ENCODE measurements around the gene MAD2L1BP.
A peak's percentile ranks its signal among the peaks of the same experiment; 100 is the strongest.
"Not testable (repeated sequence)": the region's sequence is repeated elsewhere in the genome, so short reads cannot be mapped to it uniquely, and the experiment has no call there.

The MAD2L1BP gene, protein sequence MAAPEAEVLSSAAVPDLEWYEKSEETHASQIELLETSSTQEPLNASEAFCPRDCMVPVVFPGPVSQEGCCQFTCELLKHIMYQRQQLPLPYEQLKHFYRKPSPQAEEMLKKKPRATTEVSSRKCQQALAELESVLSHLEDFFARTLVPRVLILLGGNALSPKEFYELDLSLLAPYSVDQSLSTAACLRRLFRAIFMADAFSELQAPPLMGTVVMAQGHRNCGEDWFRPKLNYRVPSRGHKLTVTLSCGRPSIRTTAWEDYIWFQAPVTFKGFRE

DNA sequence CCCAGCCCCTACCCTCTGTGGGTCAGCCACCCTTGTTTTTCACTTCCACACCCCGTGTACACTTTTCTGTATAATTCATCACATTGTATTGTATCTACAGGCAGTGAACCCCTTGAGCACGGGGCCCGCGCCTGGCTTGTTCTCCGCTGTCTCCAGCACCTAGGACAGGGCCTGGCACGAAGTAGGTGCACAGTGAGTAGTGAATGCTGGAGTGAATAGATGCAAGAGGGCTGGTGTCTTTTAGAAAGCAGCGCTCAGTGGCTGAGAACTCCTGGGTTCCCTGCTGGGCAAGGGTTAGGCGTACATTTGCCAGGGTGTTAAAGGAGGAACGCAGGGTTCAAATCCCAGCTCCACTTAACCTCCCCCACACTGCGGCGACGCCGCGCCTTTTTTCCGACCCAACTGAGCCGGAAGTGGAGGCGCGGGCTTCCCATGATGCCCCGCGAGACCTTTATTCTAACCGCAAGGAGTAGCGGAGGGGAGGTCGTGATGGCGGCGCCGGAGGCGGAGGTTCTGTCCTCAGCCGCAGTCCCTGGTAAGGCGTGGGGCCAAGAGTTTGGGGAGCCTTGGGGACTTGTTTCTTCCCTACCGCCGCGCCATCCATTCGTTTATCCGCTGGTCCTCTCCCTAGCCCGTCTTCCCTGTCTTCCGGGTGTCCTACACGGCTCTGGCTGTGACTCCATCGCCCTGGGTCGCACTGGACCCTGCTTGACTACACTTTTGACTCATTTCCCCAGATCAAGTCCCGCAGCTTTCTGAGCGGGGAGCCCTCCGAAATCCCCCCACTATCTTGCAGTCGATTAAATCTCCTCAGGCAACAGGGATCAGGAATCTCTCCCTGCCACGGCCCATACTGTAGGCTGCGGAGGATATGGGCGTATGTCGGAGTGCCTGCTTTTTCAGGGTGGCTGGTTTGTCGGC is at the start of gene MAD2L1BP:
TSS of gene MAD2L1BP (plus strand) at position 454 of the 921 bp plus-strand sequence. CDS start at position 490, 36 bp downstream.
- peak; percentile 70 to 79 (median 76) for DNase-seq (ENCODE audit: low read depth in 3 of 3)

DNA sequence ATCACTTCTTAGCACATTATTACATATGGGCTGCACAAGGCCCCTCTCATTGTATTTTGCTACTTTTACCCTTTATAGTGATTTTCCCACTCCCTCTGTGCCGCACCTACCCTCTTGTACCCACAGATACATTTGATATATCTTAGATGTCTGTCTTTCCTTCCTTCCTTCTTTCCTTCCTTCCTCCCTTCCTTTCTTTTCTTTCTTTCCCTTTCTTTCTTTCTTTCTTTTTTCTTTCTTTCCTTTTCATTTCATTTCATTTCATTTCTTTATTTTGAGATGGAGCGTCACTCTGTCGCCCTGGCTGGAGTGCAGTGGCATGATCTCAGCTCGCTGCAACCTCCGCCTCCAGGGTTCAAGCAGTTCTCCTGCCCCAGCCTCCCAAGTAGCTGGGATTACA is 47.4 kb upstream of the MAD2L1BP start:
- DNase-seq (ENCODE audit: low read depth in 3 of 3) = no peak

- not testable (repeated sequence) for DNase-seq (ENCODE audit: low read depth in 3 of 3)
These were observed 46.1 kb upstream of the MAD2L1BP start for GRCh38 chr6:43589564-43589963.

- no peak for DNase-seq (ENCODE audit: low read depth in 3 of 3)
These were observed 41.7 kb upstream of the MAD2L1BP start for GRCh38 chr6:43593938-43594337.

DNA sequence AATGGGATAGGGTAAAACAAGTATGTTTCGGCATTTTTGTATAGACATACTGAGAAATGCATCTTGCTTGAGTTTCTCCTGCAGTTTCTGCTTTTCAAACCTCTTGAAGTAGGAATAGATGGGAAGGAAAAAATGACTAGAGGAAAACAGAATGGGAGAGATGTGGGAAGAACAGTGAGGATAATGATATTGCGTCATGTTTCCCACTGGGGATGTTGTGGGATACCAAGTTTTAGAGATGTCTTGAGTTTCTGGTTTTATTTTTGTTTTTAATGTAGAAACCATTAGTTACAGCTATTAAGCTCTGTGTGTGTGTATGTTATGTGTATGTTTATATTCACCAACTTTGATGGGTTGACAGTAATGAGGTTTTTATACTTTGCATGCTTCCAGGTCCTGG is 35.0 kb upstream of the MAD2L1BP start:
- no peak for DNase-seq (ENCODE audit: low read depth in 3 of 3)

- DNase-seq (ENCODE audit: low read depth in 3 of 3) = no peak
These were observed 31.5 kb upstream of the MAD2L1BP start for GRCh38 chr6:43604174-43604573.

GRCh38 chr6:43606019-43606418 is 29.6 kb upstream of the MAD2L1BP start:
- DNase-seq (ENCODE audit: low read depth in 3 of 3) = no peak

DNA sequence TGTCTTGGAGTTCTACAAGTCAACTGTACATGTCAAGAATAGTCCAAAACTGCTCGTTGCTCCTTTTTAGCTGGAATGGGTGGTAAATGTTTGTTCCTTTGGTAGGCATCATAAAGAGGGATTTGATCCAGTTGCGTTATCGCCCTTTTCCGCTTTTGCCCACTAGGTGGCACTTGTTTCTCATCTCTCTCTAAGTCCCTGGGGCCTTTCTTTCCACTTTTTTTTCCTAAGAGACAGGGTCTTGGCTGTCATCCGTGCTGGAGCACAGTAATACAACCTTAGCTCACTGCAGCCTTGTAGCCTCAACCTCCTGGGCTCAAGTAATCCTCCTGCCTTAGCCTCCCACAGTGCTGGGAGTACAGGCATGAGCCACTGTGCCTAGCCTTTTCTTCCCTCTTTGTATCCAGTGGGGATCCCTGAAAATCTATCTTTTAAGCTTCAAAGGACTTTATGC is 27.3 kb upstream of the MAD2L1BP start:
- DNase-seq (ENCODE audit: low read depth in 3 of 3) = peak; percentile 17 to 37 (median 28)

- DNase-seq (ENCODE audit: low read depth in 3 of 3) = no peak
These were observed 26.8 kb upstream of the MAD2L1BP start for GRCh38 chr6:43608807-43609206.

DNA sequence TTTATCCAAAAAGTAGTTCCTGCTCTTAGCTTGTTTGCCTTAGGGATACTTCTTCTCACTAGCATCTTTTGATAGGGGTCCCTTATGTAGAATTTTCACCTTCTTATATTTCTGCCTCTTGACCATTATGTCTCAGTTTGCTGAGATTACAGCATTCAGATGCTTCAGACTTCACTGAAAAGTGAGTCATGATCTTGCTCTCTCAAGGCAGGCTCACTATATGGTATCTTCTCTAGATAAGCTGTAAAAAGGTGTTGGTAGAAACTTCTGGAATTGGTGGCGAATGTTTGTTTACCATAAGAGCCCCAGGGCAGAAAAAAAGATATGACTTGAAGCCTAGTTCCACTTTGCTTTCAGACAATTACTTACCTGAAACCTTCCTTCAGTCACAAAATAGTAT is 26.2 kb upstream of the MAD2L1BP start:
- no peak for DNase-seq (ENCODE audit: low read depth in 3 of 3)

DNA sequence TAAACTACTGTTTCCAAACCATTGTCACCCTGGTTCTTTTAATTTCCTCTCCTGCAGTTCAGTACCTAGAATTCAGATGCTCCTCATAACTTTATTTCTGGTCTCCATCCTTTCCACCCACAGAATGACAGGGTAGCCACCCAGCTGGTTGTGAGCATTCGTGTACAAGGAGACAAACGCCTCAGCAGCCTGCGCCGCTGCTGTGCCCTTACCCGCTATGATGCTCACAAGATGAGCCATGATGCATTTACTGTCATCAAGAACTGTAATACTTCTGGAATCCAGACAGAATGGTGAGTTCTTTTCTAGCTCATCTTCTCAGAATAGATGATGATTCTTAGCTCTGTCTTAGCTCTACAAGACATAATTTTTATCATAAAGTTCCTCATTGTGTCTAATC is 25.2 kb upstream of the MAD2L1BP start:
- DNase-seq (ENCODE audit: low read depth in 3 of 3) = no peak

GRCh38 chr6:43613721-43614395 is 21.8 kb upstream of the MAD2L1BP start:
- DNase-seq (ENCODE audit: low read depth in 3 of 3) = no peak

GRCh38 chr6:43614396-43614730 is 21.3 kb upstream of the MAD2L1BP start:
- no peak for DNase-seq (ENCODE audit: low read depth in 3 of 3)

GRCh38 chr6:43616725-43617472 is 18.7 kb upstream of the MAD2L1BP start:
- no peak for DNase-seq (ENCODE audit: low read depth in 3 of 3)

DNA sequence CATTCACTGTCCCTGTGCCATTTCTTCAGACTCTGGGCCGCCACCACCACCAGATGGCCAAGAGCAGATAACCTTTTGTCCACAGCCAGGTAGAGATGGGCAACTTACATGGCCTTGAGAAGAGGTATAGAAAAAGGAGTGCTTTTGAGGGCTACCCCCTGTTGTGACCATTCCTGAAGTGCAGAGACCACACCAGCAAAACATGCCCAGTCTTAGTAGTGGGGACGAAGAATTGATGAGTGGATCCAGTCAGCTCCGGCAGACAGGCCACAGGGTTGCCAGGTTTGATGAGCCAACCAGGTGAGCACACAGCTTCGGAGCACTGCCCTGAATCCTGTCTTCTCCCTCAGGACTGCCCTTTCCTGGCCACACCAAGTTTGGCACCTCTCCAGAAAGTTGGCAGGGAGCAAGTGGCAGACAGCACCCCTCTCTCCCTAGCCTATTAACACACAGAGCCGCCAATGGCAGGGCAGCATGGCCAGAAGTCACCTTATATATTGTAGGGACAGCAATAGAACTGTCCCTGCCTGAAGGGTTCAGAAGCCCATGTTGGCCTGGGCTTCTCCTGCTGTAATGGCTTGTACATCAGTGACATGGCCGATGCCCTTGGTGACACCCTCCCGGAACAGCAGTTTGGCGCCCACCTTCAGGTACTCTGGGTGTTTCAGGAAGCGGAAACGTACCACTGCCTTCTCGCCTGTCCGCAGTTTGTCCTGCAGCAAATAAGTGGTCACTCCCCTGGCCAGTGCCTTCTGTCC is 14.4 kb upstream of the MAD2L1BP start:
- DNase-seq (ENCODE audit: low read depth in 3 of 3) = no peak

DNA sequence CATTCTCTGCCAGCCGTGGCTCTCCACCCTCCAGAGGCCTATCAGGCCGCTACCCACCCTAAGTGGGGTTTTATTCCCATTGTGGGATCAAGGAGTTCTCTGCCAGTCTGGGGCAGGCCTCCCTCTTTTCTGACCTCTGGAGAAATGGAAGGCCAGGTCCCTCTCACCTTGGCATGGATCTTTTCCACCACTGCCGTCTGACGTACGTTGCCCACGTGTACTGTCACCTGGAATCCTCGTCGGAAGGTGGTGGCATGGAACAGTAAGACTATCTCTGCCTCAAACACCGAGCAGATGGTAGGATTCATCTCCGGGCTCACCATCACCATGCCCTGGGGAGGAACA is 13.8 kb upstream of the MAD2L1BP start:
- DNase-seq (ENCODE audit: low read depth in 3 of 3) = no peak

GRCh38 chr6:43622541-43622940 is 13.1 kb upstream of the MAD2L1BP start:
- no peak for DNase-seq (ENCODE audit: low read depth in 3 of 3)

- DNase-seq (ENCODE audit: low read depth in 3 of 3) = no peak
These were observed 11.5 kb upstream of the MAD2L1BP start for GRCh38 chr6:43623880-43624785.

DNA sequence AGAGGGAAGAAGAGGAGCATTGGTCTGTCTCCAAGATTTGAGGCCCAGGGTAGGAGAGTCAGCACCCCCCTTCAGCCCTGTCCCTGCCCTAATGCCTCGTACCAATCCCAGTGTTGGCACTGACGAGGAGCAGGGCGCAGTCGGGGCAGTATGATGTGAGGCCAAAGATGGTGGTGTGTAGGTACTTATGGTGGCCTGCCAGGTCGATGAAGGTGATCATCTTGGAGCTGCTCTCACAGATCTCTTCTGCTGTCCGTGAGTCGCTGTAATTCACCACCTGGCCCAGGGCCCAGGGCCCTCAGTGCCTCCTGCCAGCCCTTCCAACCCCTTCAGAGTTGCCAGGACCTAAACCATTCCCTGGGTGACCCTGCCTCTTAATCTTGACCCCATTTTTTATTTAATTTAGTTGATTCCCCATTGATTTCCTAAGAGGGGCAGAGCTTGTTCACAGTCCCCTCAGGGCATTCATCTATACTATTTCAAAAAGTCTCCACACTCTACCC is 10.8 kb upstream of the MAD2L1BP start:
- no peak for DNase-seq (ENCODE audit: low read depth in 3 of 3)

All from stimulated activated CD4-positive, alpha-beta T cell treated with anti-CD3 and anti-CD28 coated beads, TNF-alpha, amount 100 ng/mL, for 4 hours (primary cell).